Ovary (tissue), 9 donors: Measurements from ENCODE around the gene PNPLA2. TPM values are rescaled to one million over a fixed set of nuclear protein-coding genes. Genes with fewer than 3 reads are reported as not detected.

Experiments used
- DNase-seq, 5 donors: peaks; one replicate each; pipeline ENCODE4 v3.0.0-alpha.2; 2019 to 2020
- H3K27ac ChIP-seq, 2 donors: fragments of 200-600 bp; one replicate each; pipeline versions ENCODE4 v1.5.1 to v1.8.0; 2019 to 2022
- H3K27me3 ChIP-seq: fragments of 200-600 bp; one replicate; pipeline ENCODE4 v1.8.0; 2022
- H3K36me3 ChIP-seq: fragments of 200-600 bp; sonication (generic); one replicate; pipeline ENCODE4 v1.5.1; 2019
- H3K4me1 ChIP-seq: one replicate; pipeline ENCODE4 v1.8.1; 2013; ENCODE audit warnings: mild to moderate bottlenecking, moderate library complexity; ENCODE audit not compliant: insufficient read depth
- H3K4me3 ChIP-seq: fragments of 200-600 bp; sonication (generic); one replicate; pipeline ENCODE4 v1.5.1; 2017
- H3K9me3 ChIP-seq, 2 donors: fragments of 200-600 bp in 1 of 2; sonication (generic) in 1 of 2; one replicate each; pipeline versions ENCODE4 v1.5.1 to v1.8.1; 2013 to 2019; ENCODE audit warnings: mild to moderate bottlenecking in 1 of 2, moderate library complexity in 1 of 2
- CTCF ChIP-seq, 3 donors: fragments of 450-650 bp in 2 of 3; fragments of 200-600 bp in 1 of 3; IDR thresholded peaks; one replicate each; pipeline versions ENCODE4 v1.5.1 to v1.8.0; 2016 to 2022; ENCODE audit warnings: antibody characterized with exemption in 3 of 3, mild to moderate bottlenecking in 1 of 3
- EP300 ChIP-seq: sonication (generic); formaldehyde crosslinking; IDR thresholded peaks from one replicate; pipeline ENCODE4 v1.6.1; 2017; ENCODE audit warnings: antibody characterized with exemption
- POLR2A ChIP-seq: fragments of 450-650 bp; IDR thresholded peaks from one replicate; pipeline ENCODE4 v1.6.1; 2017; ENCODE audit warnings: antibody characterized with exemption, mild to moderate bottlenecking, moderate library complexity
- WGBS, 3 donors: extraction: QIAGEN DNeasy Blood & Tissue Kit in 1 of 3; methylation state at CpG; one replicate each; pipeline versions ENCODE4 v1.1.5 to v1.1.7; 2013 to 2017; 5-methylcytosine and 5-hydroxymethylcytosine counted together
- intact Hi-C, 4 donors: fragments of 100-400 bp; cut with DNase I; formaldehyde crosslinking; loops; one replicate each; pipeline versions ENCODE4 v1.11.0 to v1.15.1; 2022 to 2023
- polyA plus RNA-seq, 2 donors: library from polyadenylated mRNA; stranded (reverse); fragments of 200-250 nt in 1 of 2; fragments of 350-450 nt in 1 of 2; fragmentation: Illumina TruSeq in 1 of 2; extraction: RNeasy Lipid Tissue Mini Kit (QIAGEN cat#74804) in 1 of 2; gene quantifications; one replicate each; pipeline ENCODE4 v1.2.3, GENCODE V29; 2013 to 2014
- total RNA-seq, 7 donors: library from RNA; depleted of rRNA in 2 of 7; stranded (reverse); fragments of >200 nt in 2 of 7; fragmentation: NEBNext Ultra II Directional in 3 of 7; extraction: Animal tissue kit (Norgen Biotek cat#: 25700) in 3 of 7; gene quantifications; one replicate each; pipeline versions ENCODE4 v1.1.0 to v1.2.4, GENCODE V29; 2016 to 2023
- donor health status: DM: no; HTN: no; CAD: no; lungs with moderate emphysema.
- donor health status: DM: no; HTN: no; CAD: no.
- donor health status: Bipolar disorder and iron deficiency.
- donor health status: DM: yes; HTN: yes; CAD: no.
- donor health status: DM: no; HTN: no; CAD: no.
- donor health status: DM: yes; HTN: yes; CAD: no.

PNPLA2 gene
- total and polyA plus RNA-seq, 9 donors: 12.9 to 98.2 (median 83.0) TPM

- Histone ChIP-seq H3K4me1 (peaks cover 22% of the 10 kb centered on the region), H3K27ac (no peak overlapping the region), H3K9me3 (no peaks in the 10 kb centered on the region), H3K4me3 (no peak overlapping the region), H3K36me3 (no peaks in the 10 kb centered on the region), H3K27me3 (no peaks in the 10 kb centered on the region)
- 80 to 84% (median 83%) methylated on average over 17 to 20 of the region's 20 CpGs for WGBS, 3 donors
- intact Hi-C loops: loop anchor here in 2 of 4 donors (5.0 to 10.0 kb wide), 3 partner anchors 150 to 200 kb away; no protein-coding TSS in a partner anchor
- TF ChIP-seq POLR2A (no peak), CTCF (IDR thresholded peaks at IDR 0.05) (no peak), EP300 (no peak)
- no peak for DNase-seq
These were observed 36.1 kb downstream of the PNPLA2 start for GRCh38 chr11:854601-855329.

GRCh38 chr11:855330-855674 lies 36.6 kb downstream of the PNPLA2 start:
- H3K27me3 ChIP-seq: no peaks in the 10 kb centered on the region
- H3K9me3 ChIP-seq: no peaks in the 10 kb centered on the region
- intact Hi-C loops: loop anchor here in 2 of 4 donors (5.0 to 10.0 kb wide), 3 partner anchors 149 to 199 kb away; no protein-coding TSS in a partner anchor
- H3K4me3 ChIP-seq: no peak overlapping the region
- no peak for TF ChIP-seq CTCF (IDR thresholded peaks at IDR 0.05)
- no peak for TF ChIP-seq POLR2A
- no peak for TF ChIP-seq EP300
- H3K36me3 ChIP-seq: no peaks in the 10 kb centered on the region
- DNase-seq: no peak
- H3K4me1 ChIP-seq: peaks cover 22% of the 10 kb centered on the region
- no peak overlapping the region for H3K27ac ChIP-seq
- WGBS, 3 donors: 83 to 89% (median 87%) methylated on average over 7 of the region's 7 CpGs

GRCh38 chr11:855796-856195 lies 37.1 kb downstream of the PNPLA2 start:
- H3K4me3 ChIP-seq: no peak overlapping the region
- intact Hi-C loops: loop anchor here in 2 of 4 donors (5.0 to 10.0 kb wide), 3 partner anchors 149 to 199 kb away; no protein-coding TSS in a partner anchor
- H3K36me3 ChIP-seq: no peaks in the 10 kb centered on the region
- no peak for TF ChIP-seq EP300
- no peak for TF ChIP-seq CTCF (IDR thresholded peaks at IDR 0.05)
- no peak for TF ChIP-seq POLR2A
- 62 to 85% (median 71%) methylated on average over 4 to 12 of the region's 12 CpGs for WGBS, 3 donors
- no peaks in the 10 kb centered on the region for H3K27me3 ChIP-seq
- H3K27ac ChIP-seq: no peak overlapping the region
- no peaks in the 10 kb centered on the region for H3K9me3 ChIP-seq
- DNase-seq: no peak
- peaks cover 17% of the 10 kb centered on the region for H3K4me1 ChIP-seq

GRCh38 chr11:856397-856796 lies 37.7 kb downstream of the PNPLA2 start:
- Histone ChIP-seq H3K9me3 (no peaks in the 10 kb centered on the region), H3K4me3 (no peak overlapping the region), H3K27me3 (no peaks in the 10 kb centered on the region), H3K36me3 (no peaks in the 10 kb centered on the region), H3K27ac (no peak overlapping the region), H3K4me1 (peaks cover 12% of the 10 kb centered on the region)
- TF ChIP-seq EP300: no peak
- TF ChIP-seq POLR2A: no peak
- no peak for TF ChIP-seq CTCF (IDR thresholded peaks at IDR 0.05)
- DNase-seq: no peak
- WGBS, 3 donors: 76 to 78% (median 76%) methylated on average over 6 to 8 of the region's 8 CpGs
- intact Hi-C loops: loop anchor here in 2 of 4 donors (5.0 to 10.0 kb wide), 3 partner anchors 148 to 198 kb away; no protein-coding TSS in a partner anchor
